ENCODE results near the gene CHDH.

GRCh38 chr3:53780806-53781205 lies 65.4 kb downstream of the CHDH start:
- TF ChIP-seq RNF2 (IDR thresholded peaks at IDR 0.05; ENCODE audit: borderline replicate concordance, low read depth) (no peak), HMGXB4 (CRISPR knock-in tag; IDR thresholded peaks at IDR 0.05; ENCODE audit: borderline replicate concordance) (no peak), CTCF (IDR thresholded peaks at IDR 0.05) (no peak), RFX5 (IDR thresholded peaks at IDR 0.05) (no peak), POLR2A (IDR thresholded peaks at IDR 0.05; ENCODE audit: low read length) (no peak)

All from A549 (cell line).